Dermis microvascular lymphatic vessel endothelial cell (primary cell): ENCODE measurements around the gene STK11IP. TPM values are rescaled to one million over a fixed set of nuclear protein-coding genes. Genes with fewer than 3 reads are reported as not detected.

Source experiments
- DNase-seq, 2 donors: peaks; one replicate each; pipeline versions ENCODE4 v3.0.0 to v3.0.0-alpha.2; 2010; ENCODE audit warnings: low read depth in 2 of 2
- total RNA-seq: library from RNA; depleted of rRNA; stranded (reverse); fragments of >200 nt; gene quantifications from 2 replicates; pipeline ENCODE4 v1.2.1, GENCODE V29; 2014

Gene STK11IP
- total RNA-seq, 1 donor from 2014 or later, result 9.4 TPM

DNA sequence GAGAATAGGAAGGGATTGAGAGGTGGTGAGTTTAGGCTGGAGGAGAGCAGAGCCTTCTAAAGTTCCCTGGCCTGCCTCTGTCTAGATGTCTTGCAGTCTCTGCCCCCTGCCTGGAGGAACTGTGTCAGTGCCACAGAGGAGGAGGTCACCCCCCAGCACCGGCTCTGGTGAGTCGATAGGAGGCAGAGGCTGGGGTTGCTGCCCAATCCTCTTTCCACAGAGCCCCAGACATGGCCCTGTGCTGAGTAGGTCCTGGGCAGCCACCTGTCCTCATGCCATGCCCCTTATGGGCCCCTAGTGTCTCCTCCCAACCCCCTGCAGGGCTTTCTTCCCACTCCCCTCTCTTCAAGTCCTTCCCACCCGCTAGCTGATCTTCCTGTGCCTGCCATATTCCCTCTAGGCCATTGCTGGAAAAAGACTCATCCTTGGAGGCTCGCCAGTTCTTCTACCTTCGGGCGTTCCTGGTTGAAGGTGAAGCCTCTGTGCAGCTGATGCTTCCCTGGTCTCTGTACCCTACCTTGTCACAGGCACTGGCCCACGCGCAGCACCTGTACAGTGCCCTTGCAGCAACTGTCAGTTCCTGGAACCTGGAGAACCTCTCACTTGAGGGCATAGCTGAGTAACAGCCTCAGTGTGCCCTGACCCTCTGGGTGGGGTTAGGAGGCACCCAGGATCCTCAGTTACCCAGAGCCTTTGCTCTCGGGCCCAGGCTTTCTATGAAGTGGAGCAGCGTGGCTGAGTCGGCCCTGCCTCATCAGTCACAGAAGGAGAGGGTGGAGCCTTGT lies 16.6 kb downstream of the STK11IP start:
- no peak for DNase-seq

DNA sequence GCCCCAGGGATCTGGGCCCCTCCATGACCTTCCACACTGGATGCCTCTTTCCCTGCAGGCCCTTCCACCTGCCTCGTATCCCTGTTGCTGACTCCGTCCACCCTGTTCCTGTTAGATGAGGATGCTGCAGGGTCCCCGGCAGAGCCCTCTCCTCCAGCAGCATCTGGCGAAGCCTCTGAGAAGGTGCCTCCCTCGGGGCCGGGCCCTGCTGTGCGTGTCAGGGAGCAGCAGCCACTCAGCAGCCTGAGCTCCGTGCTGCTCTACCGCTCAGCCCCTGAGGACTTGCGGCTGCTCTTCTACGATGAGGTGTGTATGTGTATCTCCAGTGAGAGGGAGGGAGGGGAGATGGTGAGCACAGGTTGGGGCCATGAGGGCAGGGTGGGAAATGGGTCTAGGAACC lies 17.4 kb downstream of the STK11IP start:
- no peak for DNase-seq

- DNase-seq, result no peak
Observed at GRCh38 chr2:219615894-219616293, 18.2 kb downstream of the STK11IP start.

DNA sequence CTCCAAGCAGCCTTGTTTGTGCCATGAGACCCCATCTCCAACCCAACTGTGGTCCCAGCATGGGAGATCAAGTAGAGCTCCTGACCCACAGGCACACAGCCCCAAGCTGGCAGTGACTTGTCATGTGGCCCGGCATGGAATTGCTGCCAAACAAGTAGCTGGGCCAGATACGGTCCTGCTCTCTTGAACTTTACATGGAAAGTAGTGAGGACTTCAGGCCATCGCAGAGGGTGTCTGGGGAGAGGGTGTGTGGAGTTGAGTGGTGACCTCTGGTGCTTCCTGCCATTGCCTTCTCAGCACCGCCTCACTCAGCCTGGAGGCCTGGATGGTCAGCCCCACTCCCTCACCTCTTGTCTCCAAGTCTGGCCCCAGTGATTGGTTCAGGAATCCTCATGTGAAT lies 18.9 kb downstream of the STK11IP start:
- DNase-seq, result no peak

- DNase-seq, result no peak
Observed at GRCh38 chr2:219618733-219619122, 21.1 kb downstream of the STK11IP start.

DNA sequence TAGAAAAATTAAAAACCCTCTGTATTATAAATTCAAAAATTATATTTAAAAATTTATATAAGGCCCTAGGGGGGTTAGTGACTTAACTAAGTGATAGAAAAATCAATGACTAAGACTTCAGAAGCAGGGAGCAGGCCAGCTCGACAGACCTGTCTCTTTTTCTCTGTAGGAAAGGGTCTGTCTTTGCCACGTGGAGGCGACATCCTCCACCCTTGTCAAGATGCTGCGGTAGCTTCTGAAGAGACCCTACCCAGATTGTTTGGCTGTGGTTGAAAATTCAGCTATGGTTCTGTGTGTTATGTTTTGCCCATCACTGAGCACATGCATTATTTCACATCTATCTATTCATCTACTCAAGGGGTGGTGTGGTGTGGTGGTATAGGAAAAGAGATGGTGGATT lies 21.6 kb downstream of the STK11IP start:
- DNase-seq, result no peak

DNA sequence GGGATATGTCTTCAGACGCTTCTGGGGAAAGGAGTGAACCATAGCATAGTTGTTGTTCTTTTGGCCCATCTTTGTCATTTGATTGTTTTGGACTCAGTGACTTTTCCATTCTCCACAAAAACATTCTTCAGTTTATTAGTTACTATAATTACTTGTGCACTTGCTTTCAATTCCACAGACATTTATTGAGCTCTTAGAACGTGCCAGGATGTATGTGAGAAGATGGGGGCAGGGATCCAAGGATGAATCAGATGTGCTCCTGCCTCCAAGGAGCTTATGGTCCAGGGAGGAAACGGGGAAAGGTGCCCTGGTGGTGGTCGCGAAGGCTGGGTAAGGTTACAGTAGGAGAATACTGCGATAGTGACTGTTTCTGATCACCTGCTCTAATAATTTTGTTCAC lies 22.9 kb downstream of the STK11IP start:
- no peak for DNase-seq

DNA sequence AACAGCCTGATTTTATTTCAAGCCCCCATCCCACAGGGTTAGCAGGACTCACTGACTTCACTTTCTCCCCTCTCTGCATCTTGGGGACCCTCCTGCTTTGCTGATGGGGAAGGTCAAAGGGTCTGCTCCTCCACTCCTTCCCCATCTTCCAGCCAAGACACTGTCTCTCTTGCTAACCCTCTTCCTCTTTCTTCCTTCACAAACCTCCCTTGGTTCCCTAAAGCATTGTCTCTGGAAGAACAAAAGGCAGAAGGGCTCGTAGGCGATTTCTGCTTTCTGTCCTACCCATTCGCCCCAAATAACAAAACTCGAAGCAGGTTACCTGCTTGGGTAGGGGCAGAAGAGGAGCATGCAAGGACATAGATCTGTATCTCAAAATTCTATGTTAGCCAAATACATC lies 24.3 kb downstream of the STK11IP start:
- no peak for DNase-seq

GRCh38 chr2:219622472-219622871 lies 24.8 kb downstream of the STK11IP start:
- no peak for DNase-seq

- DNase-seq, result no peak
Observed at GRCh38 chr2:219624565-219624964, 26.9 kb downstream of the STK11IP start.

DNA sequence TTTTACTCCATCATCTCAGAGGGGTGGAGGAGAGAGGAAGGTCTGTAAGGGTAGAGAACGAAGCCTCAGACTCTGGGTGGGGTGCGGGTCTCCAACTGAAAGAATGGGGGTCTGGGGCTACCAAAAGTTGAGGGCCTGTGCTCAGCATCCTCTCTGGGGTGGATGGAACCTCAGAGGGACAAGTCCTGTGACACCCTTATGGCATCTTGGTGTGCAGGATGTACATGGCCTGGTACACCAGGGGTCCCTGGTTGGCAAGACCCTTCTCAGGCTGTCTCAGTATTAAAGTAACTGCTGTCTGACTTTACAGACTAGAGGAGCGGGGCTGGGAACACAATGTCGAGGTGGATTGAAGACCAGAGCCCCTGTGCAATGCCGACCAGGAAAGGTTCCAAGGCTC lies 27.5 kb downstream of the STK11IP start:
- DNase-seq, result no peak

DNA sequence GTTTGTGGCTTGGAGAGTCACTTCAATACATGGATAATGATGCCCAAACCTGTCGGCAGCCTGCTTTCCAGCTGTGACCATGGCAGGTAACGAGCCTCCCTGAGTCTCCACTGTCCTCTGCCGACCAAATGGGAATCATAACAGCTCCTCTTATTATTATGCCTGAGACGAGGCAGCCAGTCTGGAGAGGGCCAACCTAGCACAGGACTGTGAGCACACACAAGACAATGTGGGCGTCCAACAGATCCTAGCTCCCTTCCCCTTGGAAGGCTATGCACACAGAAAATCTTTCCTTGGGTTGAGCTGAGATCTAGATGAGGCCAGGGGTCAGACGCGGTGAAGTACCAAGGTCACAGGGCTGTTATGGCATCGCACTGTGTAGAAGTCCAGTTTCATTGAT lies 28.9 kb downstream of the STK11IP start:
- DNase-seq, result no peak

DNA sequence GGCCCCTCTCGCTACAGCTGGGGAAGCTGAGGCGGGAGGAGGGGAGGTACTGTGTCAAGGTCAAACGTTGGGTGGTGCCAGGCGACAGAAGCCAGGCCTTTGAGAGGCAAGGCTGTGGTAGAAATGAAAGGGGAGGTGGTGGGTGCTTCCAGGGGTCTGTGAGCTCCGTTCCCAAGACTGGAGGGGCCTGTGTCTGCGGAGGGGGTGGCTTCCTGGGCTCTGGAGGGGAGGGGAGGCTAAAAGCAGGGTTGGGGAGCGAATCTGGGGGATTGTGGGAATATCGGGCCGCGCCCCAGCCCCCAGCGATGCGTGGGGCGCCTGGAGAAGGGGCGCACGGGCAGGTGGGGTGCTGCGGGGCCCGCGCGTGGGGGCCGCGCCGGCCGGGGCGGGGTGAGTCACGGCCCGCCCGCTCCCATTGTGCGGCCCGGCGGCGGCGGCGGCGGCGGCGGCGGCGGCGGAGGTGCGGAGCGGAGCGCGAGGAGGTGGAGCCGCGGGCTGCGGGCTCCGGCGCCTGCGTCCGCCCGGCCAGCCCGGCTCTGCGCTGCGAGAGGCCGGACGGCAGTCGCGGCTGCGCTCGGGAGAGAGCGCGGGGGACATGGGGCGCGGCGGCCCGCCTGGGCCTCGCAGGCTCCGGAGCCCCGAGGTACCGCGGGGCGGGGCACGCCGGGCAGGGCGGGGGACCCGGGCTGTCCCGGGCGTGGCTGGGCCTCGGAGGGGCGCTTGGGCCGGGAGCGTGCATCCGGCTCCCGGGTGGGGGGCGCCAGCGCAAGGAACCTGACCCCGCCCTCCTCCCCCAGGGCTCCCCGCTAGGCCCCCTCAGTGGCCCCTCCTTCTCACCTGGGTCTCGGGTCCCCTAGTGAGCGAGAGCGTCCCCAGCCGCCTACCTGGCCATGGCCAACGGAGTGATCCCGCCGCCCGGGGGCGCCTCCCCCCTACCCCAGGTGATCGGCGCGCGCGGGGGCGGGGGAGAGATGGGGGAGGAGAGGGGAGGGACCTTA lies 29.7 kb downstream of the STK11IP start, which contains the start of gene SLC4A3:
Gene SLC4A3, plus strand, starts transcription at position 528 of the 998 bp plus-strand sequence. Its CDS starts 363 bp downstream, at position 891.
- peak in 1 of 2 donors; percentile 10 for DNase-seq

GRCh38 chr2:219628235-219628985 lies 30.8 kb downstream of the STK11IP start:
- no peak for DNase-seq

- DNase-seq, result no peak
Observed at GRCh38 chr2:219628986-219629901, 31.6 kb downstream of the STK11IP start.

DNA sequence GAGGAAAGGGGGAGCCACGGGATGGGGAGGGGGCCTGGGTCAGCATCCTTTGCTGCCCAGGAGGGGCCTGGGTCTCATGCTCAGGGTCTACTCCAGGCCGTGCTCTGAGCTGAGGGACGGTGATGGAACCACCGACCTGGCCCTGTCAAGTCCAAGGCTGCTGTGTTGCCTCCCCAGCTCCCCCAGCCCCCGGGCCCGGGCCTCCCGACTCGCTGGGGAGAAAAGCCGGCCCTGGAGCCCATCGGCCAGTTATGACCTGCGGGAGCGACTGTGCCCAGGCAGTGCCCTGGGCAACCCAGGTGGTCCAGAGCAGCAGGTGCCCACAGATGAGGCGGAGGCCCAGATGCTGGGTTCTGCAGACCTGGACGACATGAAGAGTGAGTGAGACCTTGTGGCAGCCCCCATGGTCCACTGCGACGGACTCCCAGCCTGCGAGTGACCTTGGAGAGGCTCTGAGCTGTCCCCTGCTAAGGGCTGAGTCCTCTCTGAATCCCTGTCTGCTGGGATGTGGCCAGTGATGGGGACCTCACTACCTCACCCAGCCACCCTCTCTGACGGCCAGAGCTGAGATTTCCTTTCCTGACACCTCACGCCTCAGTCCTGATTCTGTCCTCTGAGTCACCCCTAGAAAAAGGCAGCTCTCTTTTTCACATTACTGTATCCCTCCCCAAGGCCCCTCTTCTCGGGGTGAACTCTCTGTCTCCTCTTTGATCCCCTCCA lies 32.5 kb downstream of the STK11IP start:
- DNase-seq, result no peak

GRCh38 chr2:219630770-219631405 lies 33.2 kb downstream of the STK11IP start:
- DNase-seq, result no peak

DNA sequence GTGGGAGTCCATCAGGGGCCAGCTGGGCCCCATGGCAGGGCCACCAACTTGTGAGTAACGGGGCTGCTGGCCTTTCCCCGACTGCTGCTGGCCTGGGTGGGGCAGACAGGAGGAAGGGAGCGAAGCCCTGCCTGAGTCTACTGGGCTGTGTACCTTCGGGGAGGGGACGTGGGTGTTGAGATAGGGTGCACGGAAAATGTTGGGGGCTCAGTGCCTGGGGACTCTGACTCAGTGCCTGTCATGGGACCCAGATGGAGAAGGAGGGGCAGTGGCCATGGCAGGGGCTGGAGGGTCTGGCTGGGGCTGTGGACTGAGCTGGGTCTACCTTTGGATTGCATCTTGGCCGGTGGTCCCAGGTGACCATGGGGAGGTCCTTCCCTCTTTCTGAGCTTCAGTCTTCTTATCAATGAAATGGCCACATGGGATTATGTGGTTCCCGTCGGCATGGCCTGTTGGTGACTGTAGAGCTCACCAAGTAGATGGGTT lies 33.8 kb downstream of the STK11IP start:
- DNase-seq, result no peak
